Endodermal cell (in vitro differentiated cells): ENCODE data around the gene TRDN. TPM values are rescaled to one million over a fixed set of nuclear protein-coding genes. Genes with fewer than 3 reads are reported as not detected.
"Not testable (repeated sequence)": the region's sequence is repeated elsewhere in the genome, so short reads cannot be mapped to it uniquely, and the experiment has no call there.

Experiments
- DNase-seq: peaks from one replicate; pipeline ENCODE4 v3.0.0-alpha.2; 2017
- H3K27ac ChIP-seq: 2 replicates; pipeline ENCODE4 v1.5.1; 2013; ENCODE audit warnings: mild to moderate bottlenecking, low read depth, low read length, moderate library complexity
- H3K27me3 ChIP-seq: 2 replicates; pipeline ENCODE4 v1.6.1; 2013; ENCODE audit warnings: mild to moderate bottlenecking, low read length, moderate library complexity; ENCODE audit not compliant: insufficient read depth, control insufficient read depth, poor library complexity, severe bottlenecking
- H3K36me3 ChIP-seq: 2 replicates; pipeline ENCODE4 v1.7.0; 2013; ENCODE audit warnings: mild to moderate bottlenecking, low read length, moderate library complexity; ENCODE audit not compliant: control insufficient read depth, insufficient read depth
- H3K4me1 ChIP-seq: one replicate; pipeline ENCODE4 v1.7.0; 2013; ENCODE audit warnings: low read length; ENCODE audit not compliant: control insufficient read depth, insufficient read depth
- H3K4me3 ChIP-seq: 2 replicates; pipeline ENCODE4 v1.5.1; 2013; ENCODE audit warnings: mild to moderate bottlenecking, low read length, moderate library complexity
- H3K9ac ChIP-seq: 2 replicates; pipeline ENCODE4 v1.6.1; 2013; ENCODE audit warnings: mild to moderate bottlenecking, low read length, moderate library complexity; ENCODE audit not compliant: poor library complexity, severe bottlenecking; ENCODE audit errors: extremely low read depth
- H3K9me3 ChIP-seq: 2 replicates; pipeline ENCODE4 v1.6.1; 2013; ENCODE audit warnings: mild to moderate bottlenecking, low read length, moderate library complexity; ENCODE audit not compliant: control insufficient read depth
- H3K27ac Mint-ChIP-seq: 2 replicates; pipeline ENCODE4 v1.8.0; 2020; ENCODE audit warnings: mixed read lengths
- H3K27me3 Mint-ChIP-seq: 2 replicates; pipeline ENCODE4 v1.8.0; 2021; ENCODE audit warnings: mild to moderate bottlenecking, mixed read lengths; ENCODE audit not compliant: insufficient read depth
- H3K36me3 Mint-ChIP-seq: 2 replicates; pipeline ENCODE4 v1.8.0; 2020; ENCODE audit warnings: low read depth, mixed read lengths
- H3K4me1 Mint-ChIP-seq: 2 replicates; pipeline ENCODE4 v1.8.0; 2020; ENCODE audit warnings: mixed read lengths
- H3K4me3 Mint-ChIP-seq: 2 replicates; pipeline ENCODE4 v1.8.0; 2020; ENCODE audit warnings: mild to moderate bottlenecking, moderate library complexity, mixed read lengths
- H3K9me3 Mint-ChIP-seq: 2 replicates; pipeline ENCODE4 v1.8.0; 2020; ENCODE audit warnings: mild to moderate bottlenecking, mixed read lengths
- WGBS, 2 experiments: methylation state at CpG; one replicate each; pipeline versions ENCODE4 v1.1.5 to v1.1.7; 2013; ENCODE audit warnings: missing lambda C conversion rate in 2 of 2, mixed read lengths in 1 of 2; ENCODE audit not compliant: insufficient coverage in 1 of 2, insufficient read length in 1 of 2; 5-methylcytosine and 5-hydroxymethylcytosine counted together
- total RNA-seq, 2 donors: library from RNA; stranded (reverse); fragmentation: NEBNext Ultra II Directional in 1 of 2; extraction: Animal tissue kit (Norgen Biotek cat#: 25700) in 1 of 2; gene quantifications; 2 replicates in 1 of 2; 3 replicates in 1 of 2; pipeline ENCODE4 v1.2.1, GENCODE V29; 2021
- TF ChIP-seq, protein P1 (sequence below): fragments of 200-600 bp; sonication (generic); conservative IDR thresholded peaks from 2 replicates; pipeline ENCODE4 v1.5.0; 2021; ENCODE audit warnings: antibody characterized with exemption, mild to moderate bottlenecking

Gene TRDN
- total RNA-seq, 2 donors from 2014 or later, result 74.4 to 136 TPM

DNA sequence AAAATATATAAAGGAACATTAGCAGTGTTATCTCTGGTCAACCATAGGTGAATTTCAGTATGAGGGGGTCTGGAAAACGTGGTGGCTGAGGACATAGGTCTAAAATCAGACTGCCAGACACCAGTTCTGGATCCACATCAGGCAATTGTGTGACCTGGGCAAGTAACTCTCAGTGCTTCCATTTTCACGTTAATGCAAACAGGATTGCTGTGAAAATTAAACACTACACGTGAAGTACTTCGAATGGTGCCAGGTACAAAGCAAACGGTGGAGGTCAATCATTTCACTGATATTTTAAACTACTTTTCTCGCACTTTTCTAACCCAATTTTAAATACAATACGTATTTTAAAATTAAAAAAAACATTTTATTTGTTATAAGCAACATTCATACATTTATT, 315.7 kb downstream of the TRDN start:
- TF ChIP-seq, protein P1, sequence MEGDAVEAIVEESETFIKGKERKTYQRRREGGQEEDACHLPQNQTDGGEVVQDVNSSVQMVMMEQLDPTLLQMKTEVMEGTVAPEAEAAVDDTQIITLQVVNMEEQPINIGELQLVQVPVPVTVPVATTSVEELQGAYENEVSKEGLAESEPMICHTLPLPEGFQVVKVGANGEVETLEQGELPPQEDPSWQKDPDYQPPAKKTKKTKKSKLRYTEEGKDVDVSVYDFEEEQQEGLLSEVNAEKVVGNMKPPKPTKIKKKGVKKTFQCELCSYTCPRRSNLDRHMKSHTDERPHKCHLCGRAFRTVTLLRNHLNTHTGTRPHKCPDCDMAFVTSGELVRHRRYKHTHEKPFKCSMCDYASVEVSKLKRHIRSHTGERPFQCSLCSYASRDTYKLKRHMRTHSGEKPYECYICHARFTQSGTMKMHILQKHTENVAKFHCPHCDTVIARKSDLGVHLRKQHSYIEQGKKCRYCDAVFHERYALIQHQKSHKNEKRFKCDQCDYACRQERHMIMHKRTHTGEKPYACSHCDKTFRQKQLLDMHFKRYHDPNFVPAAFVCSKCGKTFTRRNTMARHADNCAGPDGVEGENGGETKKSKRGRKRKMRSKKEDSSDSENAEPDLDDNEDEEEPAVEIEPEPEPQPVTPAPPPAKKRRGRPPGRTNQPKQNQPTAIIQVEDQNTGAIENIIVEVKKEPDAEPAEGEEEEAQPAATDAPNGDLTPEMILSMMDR, result no peak
- H3K27ac Mint-ChIP-seq, result no peak overlapping the region

DNA sequence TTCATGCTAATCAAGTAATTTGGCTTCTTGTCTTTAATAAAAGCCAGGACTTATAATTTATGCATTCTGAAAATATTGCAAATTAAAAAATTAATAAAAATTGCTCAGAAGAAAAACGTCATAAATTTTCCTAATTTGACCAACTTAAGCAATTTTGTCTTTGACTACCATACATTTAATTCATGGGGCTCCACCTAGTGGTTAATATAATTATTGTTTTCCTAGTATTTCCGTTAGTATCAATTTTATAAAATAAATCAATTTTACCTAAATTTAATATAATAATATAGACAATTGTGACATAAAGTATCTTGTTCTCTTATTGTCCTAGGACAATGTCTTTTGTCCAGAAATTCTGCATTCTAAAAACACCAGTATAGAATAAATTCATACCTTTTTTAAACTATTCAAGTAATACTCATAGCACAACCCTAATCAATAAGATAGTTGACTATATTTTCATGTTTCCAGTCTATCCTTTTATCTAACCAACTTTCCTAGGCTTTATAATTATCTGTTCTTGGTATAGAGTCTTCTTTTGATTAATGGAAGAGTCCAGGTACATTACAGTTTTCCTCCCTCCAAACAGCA, 319.9 kb downstream of the TRDN start:
- Mint-ChIP-seq H3K36me3 (peaks cover 5% of the 10 kb centered on the region), H3K4me3 (no peak overlapping the region), H3K4me1 (peaks cover 2% of the 10 kb centered on the region), H3K27ac (no peak overlapping the region), H3K27me3 (no peaks in the 10 kb centered on the region), H3K9me3 (peaks cover 10% of the 10 kb centered on the region)
- TF ChIP-seq, protein P1, result peak; percentile 82
- Histone ChIP-seq H3K27ac (no peak overlapping the region), H3K4me1 (no peaks in the 10 kb centered on the region), H3K4me3 (no peak overlapping the region), H3K9ac (no peak overlapping the region), H3K36me3 (no peaks in the 10 kb centered on the region), H3K27me3 (no peaks in the 10 kb centered on the region), H3K9me3 (peaks cover 9% of the 10 kb centered on the region)
- DNase-seq, result no peak
- 0% methylated on average over 1 of the region's 2 CpGs; no CpG with 5 or more reads in 1 of the 2 experiments for WGBS, 2 experiments

More for the DNA sequence above, 315.7 kb downstream of the TRDN start:
- 89% methylated on average over 5 to 7 of the region's 7 CpGs for WGBS, 2 experiments
- no peak overlapping the region for H3K9ac ChIP-seq
- H3K27ac ChIP-seq, result no peak overlapping the region
- H3K4me3 ChIP-seq, result no peak overlapping the region
- no peaks in the 10 kb centered on the region for H3K9me3 ChIP-seq
- Mint-ChIP-seq H3K4me1 (peaks cover 2% of the 10 kb centered on the region), H3K27me3 (peaks cover under 1% of the 10 kb centered on the region), H3K4me3 (no peak overlapping the region), H3K9me3 (no peaks in the 10 kb centered on the region), H3K36me3 (no peaks in the 10 kb centered on the region)
- H3K36me3 ChIP-seq, result no peaks in the 10 kb centered on the region
- no peaks in the 10 kb centered on the region for H3K27me3 ChIP-seq
- H3K4me1 ChIP-seq, result no peaks in the 10 kb centered on the region
- DNase-seq, result no peak

DNA sequence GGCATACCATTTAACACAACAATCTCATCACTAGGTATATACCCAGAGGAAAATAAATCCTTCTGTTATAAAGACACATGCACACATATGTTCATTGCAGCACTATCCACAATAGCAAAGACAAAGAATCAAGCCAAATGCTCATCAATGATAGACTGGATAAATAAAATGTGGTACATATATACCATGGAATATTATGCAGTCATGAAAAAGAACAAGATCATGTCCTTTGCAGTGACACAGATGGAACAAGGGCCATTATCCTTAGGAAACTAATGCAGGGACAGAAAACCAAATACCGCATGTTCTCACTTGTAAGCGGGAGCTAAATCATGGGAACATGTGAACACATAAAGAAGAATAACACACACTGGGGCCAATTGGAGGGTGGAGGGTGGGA, 322.3 kb downstream of the TRDN start:
- not testable (repeated sequence) for H3K4me3 Mint-ChIP-seq, H3K36me3 ChIP-seq, H3K36me3 Mint-ChIP-seq, H3K27ac ChIP-seq, H3K4me3 ChIP-seq, H3K27me3 Mint-ChIP-seq, H3K4me1 Mint-ChIP-seq, H3K9ac ChIP-seq, H3K4me1 ChIP-seq, DNase-seq, H3K27me3 ChIP-seq, H3K9me3 ChIP-seq, H3K27ac Mint-ChIP-seq
- H3K9me3 Mint-ChIP-seq, result peaks cover 10% of the 10 kb centered on the region
- WGBS, 2 experiments, result 94 to 100% methylated on average over 2 of the region's 2 CpGs

DNA sequence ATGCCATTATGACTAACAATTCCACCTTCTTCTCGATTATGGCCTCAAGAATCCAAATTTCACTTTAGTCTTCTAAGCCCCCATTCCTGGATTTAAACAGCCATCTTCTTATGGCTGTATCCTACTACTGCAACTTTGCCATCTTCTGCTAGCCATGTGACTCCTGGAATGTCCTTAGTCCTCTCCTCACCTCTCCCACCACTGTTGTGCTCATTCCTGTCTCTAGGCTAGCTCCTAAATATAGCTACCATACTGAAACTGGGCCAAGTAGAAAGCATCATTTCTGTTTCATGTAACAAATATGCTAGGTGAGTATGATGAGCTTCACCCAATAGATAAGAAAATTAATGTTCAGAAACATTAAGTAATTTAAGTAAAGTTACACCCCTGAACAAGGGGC, 327.6 kb downstream of the TRDN start:
- Histone ChIP-seq H3K4me1 (peaks cover 2% of the 10 kb centered on the region), H3K27me3 (no peaks in the 10 kb centered on the region), H3K9me3 (peaks cover 3% of the 10 kb centered on the region), H3K4me3 (no peak overlapping the region), H3K9ac (no peak overlapping the region), H3K27ac (no peak overlapping the region), H3K36me3 (no peaks in the 10 kb centered on the region)
- H3K27me3 Mint-ChIP-seq, result no peaks in the 10 kb centered on the region
- no peak overlapping the region for H3K4me3 Mint-ChIP-seq
- no peak overlapping the region for H3K27ac Mint-ChIP-seq
- peaks cover 4% of the 10 kb centered on the region for H3K9me3 Mint-ChIP-seq
- DNase-seq, result no peak
- H3K4me1 Mint-ChIP-seq, result peaks cover 14% of the 10 kb centered on the region
- WGBS, 2 experiments, result 86 to 92% methylated on average over 1 of the region's 1 CpG
- H3K36me3 Mint-ChIP-seq, result peaks cover 3% of the 10 kb centered on the region
- TF ChIP-seq, protein P1, result no peak
